Fibroblast of skin of abdomen (primary cell): Measurements from ENCODE around the gene WDR33.

Experiments
- DNase-seq: peaks from one replicate; pipeline ENCODE4 v3.0.0-alpha.2; 2013

The WDR33 gene

DNA sequence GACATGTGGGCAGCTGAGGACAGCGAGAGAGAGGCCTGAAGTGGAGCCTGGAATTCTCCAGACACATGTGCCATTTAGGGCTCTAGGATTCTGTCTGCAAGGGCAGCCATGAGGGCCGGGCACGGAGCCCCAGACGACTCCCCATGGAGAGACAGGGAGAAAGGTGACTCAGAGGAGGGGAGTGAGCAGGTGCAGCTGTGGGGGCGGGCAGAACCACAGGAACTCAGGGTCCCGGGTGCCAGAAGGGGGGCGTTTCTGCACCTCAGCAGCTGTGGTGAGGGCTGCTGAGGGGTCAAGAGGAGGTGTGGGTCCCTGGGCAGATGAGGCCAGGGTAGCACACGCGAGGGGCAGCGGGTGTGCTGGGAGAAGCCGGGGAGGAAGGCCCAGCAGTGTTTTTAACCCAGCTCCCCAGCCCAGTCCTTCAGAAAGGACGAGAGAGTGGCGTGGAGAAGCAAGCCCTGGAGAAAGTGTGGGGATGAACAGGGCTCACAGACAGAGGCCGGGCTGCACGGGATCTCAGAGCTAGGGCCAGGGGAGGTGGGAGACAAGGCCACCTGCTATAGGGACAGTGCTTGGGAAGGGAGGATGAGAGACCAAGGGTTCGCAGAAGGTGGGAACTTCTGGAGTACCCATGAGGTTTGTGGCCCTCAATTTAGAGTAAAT is 157.4 kb downstream of the WDR33 start:
- no peak for DNase-seq

DNA sequence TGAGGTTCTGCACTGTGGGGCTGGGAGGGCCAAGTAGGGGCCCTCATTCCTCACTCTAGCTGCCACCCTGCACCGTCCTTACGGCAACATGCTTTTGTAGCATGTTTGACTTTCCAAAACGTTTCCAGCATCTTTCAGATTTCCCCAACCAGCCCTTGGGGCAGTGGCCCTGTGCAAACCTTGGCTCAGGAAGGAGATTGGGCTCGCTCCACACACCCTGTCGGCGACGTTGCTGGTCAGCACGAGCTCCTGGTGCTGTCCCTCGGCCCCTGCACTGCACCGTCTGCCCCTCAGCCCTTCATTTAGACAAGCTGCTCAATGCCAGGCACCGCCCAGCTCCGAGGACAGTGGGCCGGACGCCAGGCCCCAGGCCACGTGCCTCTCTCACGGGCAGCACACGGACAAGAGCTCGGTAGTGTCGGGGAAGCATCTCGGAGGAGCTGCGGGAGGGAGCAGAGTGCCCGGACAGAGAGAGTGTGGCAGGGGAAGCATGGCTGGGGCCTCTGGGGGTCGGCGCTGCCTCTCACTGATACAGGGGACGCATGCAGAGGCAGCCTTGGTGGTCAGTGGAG is 158.1 kb downstream of the WDR33 start:
- DNase-seq: no peak

DNA sequence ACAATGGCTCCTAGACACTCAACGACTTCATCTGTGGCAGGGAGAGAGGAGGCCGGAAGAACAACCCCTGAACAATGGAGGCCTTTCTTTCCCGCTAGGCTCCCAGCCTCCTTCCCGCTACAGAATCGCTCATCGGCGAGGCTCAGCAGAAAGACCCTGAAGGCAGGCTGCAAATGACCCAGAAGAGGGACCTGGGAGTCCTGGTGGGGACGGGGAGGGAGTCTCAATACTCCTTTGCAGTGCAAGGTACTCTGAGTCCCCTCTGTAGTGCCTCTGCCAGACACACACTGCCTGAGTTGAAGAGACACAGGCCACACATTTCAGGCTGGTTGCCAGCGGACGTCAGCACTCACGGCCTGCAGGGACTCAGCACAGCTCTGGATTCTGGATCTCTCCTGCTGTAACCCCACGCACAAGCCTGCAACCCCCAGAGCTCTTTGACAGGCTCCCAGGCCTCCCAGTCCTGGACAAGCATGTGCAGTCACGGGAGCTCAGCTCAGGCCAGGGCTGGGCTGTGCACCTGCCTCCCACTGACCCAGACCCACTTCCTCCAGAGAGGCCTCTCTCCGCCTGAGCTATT is 158.9 kb downstream of the WDR33 start:
- DNase-seq: no peak

DNA sequence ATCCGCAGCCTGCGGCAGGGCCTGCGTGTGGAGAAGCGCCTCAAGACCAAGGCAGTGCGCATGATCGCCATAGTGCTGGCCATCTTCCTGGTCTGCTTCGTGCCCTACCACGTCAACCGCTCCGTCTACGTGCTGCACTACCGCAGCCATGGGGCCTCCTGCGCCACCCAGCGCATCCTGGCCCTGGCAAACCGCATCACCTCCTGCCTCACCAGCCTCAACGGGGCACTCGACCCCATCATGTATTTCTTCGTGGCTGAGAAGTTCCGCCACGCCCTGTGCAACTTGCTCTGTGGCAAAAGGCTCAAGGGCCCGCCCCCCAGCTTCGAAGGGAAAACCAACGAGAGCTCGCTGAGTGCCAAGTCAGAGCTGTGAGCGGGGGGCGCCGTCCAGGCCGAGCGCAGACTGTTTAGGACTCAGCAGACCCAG is 159.6 kb downstream of the WDR33 start:
- DNase-seq: no peak
